HEK293 (cell line): ENCODE results near the gene ROPN1L.

Experiments used
- CTCF ChIA-PET: fragments of 350-600 bp; formaldehyde crosslinking; extraction: SDS; loops from one replicate; lab custom pipeline; 2021; ENCODE audit warnings: antibody characterized with exemption; lab: Yijun Ruan, JAX
- POLR2A ChIA-PET: fragments of 300-600 bp; formaldehyde crosslinking; extraction: SDS; loops from one replicate; lab custom pipeline; 2020; ENCODE audit warnings: antibody characterized with exemption, inconsistent platforms; lab: Yijun Ruan, JAX
- H3K27ac ChIP-seq: fragments of 200-500 bp; sonication (Bioruptor generic); 2 replicates; pipeline ENCODE4 v1.5.1; 2014; ENCODE audit warnings: low read depth, low read length, control low read depth, inconsistent platforms; ENCODE audit errors: extremely low read depth
- H3K36me3 ChIP-seq, 2 experiments: fragments of 200-500 bp in 1 of 2; sonication (Bioruptor generic) in 1 of 2; 1 replicate in 1 of 2; 2 replicates in 1 of 2; pipeline ENCODE4 v1.5.1; 2014 to 2017; ENCODE audit warnings: inconsistent platforms in 2 of 2, low read length in 2 of 2; ENCODE audit not compliant: control insufficient read depth in 2 of 2, insufficient read depth in 1 of 2
- H3K4me1 ChIP-seq: fragments of 200-500 bp; sonication (Bioruptor generic); 2 replicates; pipeline ENCODE4 v1.5.1; 2014; ENCODE audit warnings: mild to moderate bottlenecking, low read length, inconsistent platforms; ENCODE audit not compliant: control insufficient read depth, insufficient read depth
- H3K4me3 ChIP-seq: 2 replicates; pipeline ENCODE4 v1.5.1; 2011; ENCODE audit warnings: low read depth, mild to moderate bottlenecking, control low read depth, low read length, moderate library complexity
- H3K9me3 ChIP-seq: fragments of 200-500 bp; sonication (Bioruptor generic); 2 replicates; pipeline ENCODE4 v1.5.1; 2014; ENCODE audit warnings: low read depth, low read length, inconsistent platforms; ENCODE audit not compliant: control insufficient read depth, insufficient read depth
- PRDM1 ChIP-seq: fragments of 450-650 bp; formaldehyde crosslinking; IDR thresholded peaks from 2 replicates; pipeline ENCODE4; 2016; ENCODE audit warnings: missing biosample characterization, missing genetic modification characterization
- ZFP37 ChIP-seq: fragments of 450-650 bp; formaldehyde crosslinking; IDR thresholded peaks from 2 replicates; pipeline ENCODE4 v1.5.1; 2016; ENCODE audit warnings: missing biosample characterization, missing genetic modification characterization
- ZIC2 ChIP-seq: fragments of 450-650 bp; formaldehyde crosslinking; IDR thresholded peaks from 2 replicates; pipeline ENCODE4 v1.5.1; 2016; ENCODE audit warnings: missing biosample characterization, missing genetic modification characterization
- ZNF10 ChIP-seq: fragments of 450-650 bp; formaldehyde crosslinking; IDR thresholded peaks from 2 replicates; pipeline ENCODE4 v1.5.1; 2017; ENCODE audit warnings: missing biosample characterization, missing genetic modification characterization
- ZNF221 ChIP-seq: fragments of 450-650 bp; formaldehyde crosslinking; IDR thresholded peaks from 2 replicates; pipeline ENCODE4 v1.5.1; 2017; ENCODE audit warnings: missing biosample characterization, missing genetic modification characterization, borderline replicate concordance
- ZNF274 ChIP-seq, 2 experiments: fragments of 200-500 bp in 1 of 2; fragments of 450-650 bp in 1 of 2; sonication (Bioruptor generic) in 1 of 2; formaldehyde crosslinking in 1 of 2; IDR thresholded peaks; 2 replicates each; pipeline versions ENCODE4 v1.5.1 to v1.6.1; 2014 to 2016; ENCODE audit warnings: borderline replicate concordance in 1 of 2, inconsistent platforms in 1 of 2, low read length in 1 of 2, missing biosample characterization in 1 of 2, missing genetic modification characterization in 1 of 2
- ZNF324 ChIP-seq: fragments of 450-650 bp; formaldehyde crosslinking; IDR thresholded peaks from 2 replicates; pipeline ENCODE4 v1.5.1; 2016; ENCODE audit warnings: missing biosample characterization, missing genetic modification characterization
- ZNF560 ChIP-seq: fragments of 450-650 bp; formaldehyde crosslinking; IDR thresholded peaks from 2 replicates; pipeline ENCODE4 v1.5.1; 2017; ENCODE audit warnings: missing biosample characterization, missing genetic modification characterization, borderline replicate concordance
- ZNF837 ChIP-seq: fragments of 450-650 bp; formaldehyde crosslinking; IDR thresholded peaks from 2 replicates; pipeline ENCODE4 v1.5.1; 2016; ENCODE audit warnings: missing biosample characterization, missing genetic modification characterization
- TF ChIP-seq, protein P1 (sequence below): fragments of 450-650 bp; formaldehyde crosslinking; IDR thresholded peaks from 2 replicates; pipeline ENCODE4 v1.5.1; 2016; ENCODE audit warnings: missing biosample characterization, missing genetic modification characterization
- TF ChIP-seq, protein P2 (sequence below): fragments of 450-650 bp; formaldehyde crosslinking; IDR thresholded peaks from 2 replicates; pipeline ENCODE4 v1.5.1; 2016; ENCODE audit warnings: missing biosample characterization, missing genetic modification characterization, borderline replicate concordance
- TF ChIP-seq, protein P3 (sequence below): IDR thresholded peaks from 2 replicates; pipeline ENCODE4 v1.6.1; 2011; ENCODE audit warnings: mild to moderate bottlenecking, low read depth, low read length, borderline replicate concordance
- TF ChIP-seq, protein P4 (sequence below): fragments of 450-650 bp; formaldehyde crosslinking; conservative IDR thresholded peaks from 2 replicates; pipeline ENCODE4 v1.5.1; 2016; ENCODE audit warnings: low read depth, missing biosample characterization, missing genetic modification characterization

The ROPN1L gene

DNA sequence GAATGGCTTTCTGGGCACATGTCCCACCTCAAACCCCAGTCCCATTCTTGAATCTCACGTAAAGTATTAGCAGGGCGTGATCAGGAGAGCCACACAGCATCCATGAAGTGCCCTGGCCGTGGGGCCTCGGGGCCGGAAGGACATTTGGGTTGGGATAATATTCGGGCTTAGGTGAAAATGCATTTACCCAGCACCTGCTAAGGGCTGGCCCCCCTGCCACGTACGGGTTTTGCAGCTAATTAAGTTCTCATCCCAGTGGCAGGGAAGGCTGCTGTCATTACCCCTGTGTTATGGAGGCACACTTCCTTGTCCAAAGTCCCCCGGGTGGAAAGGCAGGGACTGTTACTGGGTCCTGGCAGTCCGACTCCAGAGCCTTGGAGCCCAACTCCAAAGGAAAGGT lies 29.0 kb downstream of the ROPN1L start:
- peaks cover 14% of the 10 kb centered on the region for H3K4me1 ChIP-seq
- POLR2A ChIA-PET, result no interaction called here
- TF ChIP-seq PRDM1 (tag by site-specific recombination) (no peak), ZNF10 (peak; percentile 96)
- TF ChIP-seq, all 188 proteins: peak for 1
- CTCF ChIA-PET, result no interaction called here
- Histone ChIP-seq H3K36me3 (no peaks in the 10 kb centered on the region), H3K27ac (no peak overlapping the region), H3K9me3 (no peaks in the 10 kb centered on the region), H3K4me3 (no peak overlapping the region)

DNA sequence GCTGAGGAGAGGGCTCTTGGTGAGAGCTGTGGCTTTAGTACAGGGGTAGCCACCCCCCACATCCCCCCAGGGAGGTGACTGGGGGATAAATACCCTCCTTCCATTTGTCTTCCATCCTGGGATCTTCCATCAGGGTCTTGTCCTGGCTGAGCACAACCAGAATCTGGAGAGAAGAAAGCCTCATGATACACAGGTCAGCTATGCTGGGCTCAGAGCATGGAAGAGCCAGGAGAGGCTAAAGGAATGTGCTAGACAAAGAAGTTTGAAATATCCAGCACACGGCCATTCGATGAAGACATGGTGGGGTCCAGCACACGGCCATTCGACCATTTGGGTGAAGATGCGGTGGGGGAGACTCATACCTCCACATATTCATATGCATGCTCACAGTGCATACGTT lies 30.0 kb downstream of the ROPN1L start:
- Histone ChIP-seq H3K27ac (no peak overlapping the region), H3K4me1 (peaks cover 14% of the 10 kb centered on the region), H3K36me3 (no peaks in the 10 kb centered on the region), H3K4me3 (no peak overlapping the region), H3K9me3 (no peaks in the 10 kb centered on the region)
- CTCF ChIA-PET, result no interaction called here
- TF ChIP-seq ZNF274 (IDR thresholded peaks at IDR 0.05; ENCODE audit: low read length) (no peak), ZNF274 (tag by site-specific recombination; IDR thresholded peaks at IDR 0.05; ENCODE audit: borderline replicate concordance) (no peak), ZNF221 (tag by site-specific recombination) (no peak), ZNF560 (no peak), ZNF10 (no peak)
- TF ChIP-seq, protein P1, sequence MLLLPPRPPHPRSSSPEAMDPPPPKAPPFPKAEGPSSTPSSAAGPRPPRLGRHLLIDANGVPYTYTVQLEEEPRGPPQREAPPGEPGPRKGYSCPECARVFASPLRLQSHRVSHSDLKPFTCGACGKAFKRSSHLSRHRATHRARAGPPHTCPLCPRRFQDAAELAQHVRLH (tag by site-specific recombination), result no peak
- POLR2A ChIA-PET, result no interaction called here

DNA sequence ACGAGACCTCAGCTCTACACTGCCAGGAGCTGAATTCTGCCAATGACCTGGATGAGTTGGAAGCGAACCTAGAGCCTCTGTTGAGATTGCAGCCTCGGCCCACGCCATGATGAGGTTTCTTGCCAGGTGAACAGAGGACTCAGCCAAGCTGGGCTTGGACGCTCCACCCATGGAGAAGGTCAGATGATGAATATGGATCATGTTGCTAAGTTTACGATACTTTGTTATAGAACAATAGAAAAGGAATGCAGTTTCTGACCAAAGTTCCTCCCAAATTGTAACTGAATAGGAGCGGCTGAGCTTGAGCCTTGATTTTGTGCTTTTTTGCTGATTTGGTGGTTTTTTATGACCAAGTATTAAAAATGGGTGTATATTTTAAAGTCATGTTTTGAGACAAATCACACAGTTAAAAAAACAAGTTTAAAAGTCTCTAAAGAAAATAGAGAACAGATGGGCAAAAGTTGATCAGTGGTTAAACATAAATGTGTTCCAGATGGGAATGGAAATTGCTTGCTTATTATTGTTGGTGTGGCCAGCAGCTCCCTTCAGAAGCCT lies 32.9 kb downstream of the ROPN1L start:
- TF ChIP-seq, protein P2, sequence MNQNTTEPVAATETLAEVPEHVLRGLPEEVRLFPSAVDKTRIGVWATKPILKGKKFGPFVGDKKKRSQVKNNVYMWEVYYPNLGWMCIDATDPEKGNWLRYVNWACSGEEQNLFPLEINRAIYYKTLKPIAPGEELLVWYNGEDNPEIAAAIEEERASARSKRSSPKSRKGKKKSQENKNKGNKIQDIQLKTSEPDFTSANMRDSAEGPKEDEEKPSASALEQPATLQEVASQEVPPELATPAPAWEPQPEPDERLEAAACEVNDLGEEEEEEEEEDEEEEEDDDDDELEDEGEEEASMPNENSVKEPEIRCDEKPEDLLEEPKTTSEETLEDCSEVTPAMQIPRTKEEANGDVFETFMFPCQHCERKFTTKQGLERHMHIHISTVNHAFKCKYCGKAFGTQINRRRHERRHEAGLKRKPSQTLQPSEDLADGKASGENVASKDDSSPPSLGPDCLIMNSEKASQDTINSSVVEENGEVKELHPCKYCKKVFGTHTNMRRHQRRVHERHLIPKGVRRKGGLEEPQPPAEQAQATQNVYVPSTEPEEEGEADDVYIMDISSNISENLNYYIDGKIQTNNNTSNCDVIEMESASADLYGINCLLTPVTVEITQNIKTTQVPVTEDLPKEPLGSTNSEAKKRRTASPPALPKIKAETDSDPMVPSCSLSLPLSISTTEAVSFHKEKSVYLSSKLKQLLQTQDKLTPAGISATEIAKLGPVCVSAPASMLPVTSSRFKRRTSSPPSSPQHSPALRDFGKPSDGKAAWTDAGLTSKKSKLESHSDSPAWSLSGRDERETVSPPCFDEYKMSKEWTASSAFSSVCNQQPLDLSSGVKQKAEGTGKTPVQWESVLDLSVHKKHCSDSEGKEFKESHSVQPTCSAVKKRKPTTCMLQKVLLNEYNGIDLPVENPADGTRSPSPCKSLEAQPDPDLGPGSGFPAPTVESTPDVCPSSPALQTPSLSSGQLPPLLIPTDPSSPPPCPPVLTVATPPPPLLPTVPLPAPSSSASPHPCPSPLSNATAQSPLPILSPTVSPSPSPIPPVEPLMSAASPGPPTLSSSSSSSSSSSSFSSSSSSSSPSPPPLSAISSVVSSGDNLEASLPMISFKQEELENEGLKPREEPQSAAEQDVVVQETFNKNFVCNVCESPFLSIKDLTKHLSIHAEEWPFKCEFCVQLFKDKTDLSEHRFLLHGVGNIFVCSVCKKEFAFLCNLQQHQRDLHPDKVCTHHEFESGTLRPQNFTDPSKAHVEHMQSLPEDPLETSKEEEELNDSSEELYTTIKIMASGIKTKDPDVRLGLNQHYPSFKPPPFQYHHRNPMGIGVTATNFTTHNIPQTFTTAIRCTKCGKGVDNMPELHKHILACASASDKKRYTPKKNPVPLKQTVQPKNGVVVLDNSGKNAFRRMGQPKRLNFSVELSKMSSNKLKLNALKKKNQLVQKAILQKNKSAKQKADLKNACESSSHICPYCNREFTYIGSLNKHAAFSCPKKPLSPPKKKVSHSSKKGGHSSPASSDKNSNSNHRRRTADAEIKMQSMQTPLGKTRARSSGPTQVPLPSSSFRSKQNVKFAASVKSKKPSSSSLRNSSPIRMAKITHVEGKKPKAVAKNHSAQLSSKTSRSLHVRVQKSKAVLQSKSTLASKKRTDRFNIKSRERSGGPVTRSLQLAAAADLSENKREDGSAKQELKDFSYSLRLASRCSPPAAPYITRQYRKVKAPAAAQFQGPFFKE (tag by site-specific recombination), result no peak
- TF ChIP-seq ZNF324 (tag by site-specific recombination), result no peak
- TF ChIP-seq, protein P3, sequence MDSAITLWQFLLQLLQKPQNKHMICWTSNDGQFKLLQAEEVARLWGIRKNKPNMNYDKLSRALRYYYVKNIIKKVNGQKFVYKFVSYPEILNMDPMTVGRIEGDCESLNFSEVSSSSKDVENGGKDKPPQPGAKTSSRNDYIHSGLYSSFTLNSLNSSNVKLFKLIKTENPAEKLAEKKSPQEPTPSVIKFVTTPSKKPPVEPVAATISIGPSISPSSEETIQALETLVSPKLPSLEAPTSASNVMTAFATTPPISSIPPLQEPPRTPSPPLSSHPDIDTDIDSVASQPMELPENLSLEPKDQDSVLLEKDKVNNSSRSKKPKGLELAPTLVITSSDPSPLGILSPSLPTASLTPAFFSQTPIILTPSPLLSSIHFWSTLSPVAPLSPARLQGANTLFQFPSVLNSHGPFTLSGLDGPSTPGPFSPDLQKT, result no peak
- TF ChIP-seq, protein P4, sequence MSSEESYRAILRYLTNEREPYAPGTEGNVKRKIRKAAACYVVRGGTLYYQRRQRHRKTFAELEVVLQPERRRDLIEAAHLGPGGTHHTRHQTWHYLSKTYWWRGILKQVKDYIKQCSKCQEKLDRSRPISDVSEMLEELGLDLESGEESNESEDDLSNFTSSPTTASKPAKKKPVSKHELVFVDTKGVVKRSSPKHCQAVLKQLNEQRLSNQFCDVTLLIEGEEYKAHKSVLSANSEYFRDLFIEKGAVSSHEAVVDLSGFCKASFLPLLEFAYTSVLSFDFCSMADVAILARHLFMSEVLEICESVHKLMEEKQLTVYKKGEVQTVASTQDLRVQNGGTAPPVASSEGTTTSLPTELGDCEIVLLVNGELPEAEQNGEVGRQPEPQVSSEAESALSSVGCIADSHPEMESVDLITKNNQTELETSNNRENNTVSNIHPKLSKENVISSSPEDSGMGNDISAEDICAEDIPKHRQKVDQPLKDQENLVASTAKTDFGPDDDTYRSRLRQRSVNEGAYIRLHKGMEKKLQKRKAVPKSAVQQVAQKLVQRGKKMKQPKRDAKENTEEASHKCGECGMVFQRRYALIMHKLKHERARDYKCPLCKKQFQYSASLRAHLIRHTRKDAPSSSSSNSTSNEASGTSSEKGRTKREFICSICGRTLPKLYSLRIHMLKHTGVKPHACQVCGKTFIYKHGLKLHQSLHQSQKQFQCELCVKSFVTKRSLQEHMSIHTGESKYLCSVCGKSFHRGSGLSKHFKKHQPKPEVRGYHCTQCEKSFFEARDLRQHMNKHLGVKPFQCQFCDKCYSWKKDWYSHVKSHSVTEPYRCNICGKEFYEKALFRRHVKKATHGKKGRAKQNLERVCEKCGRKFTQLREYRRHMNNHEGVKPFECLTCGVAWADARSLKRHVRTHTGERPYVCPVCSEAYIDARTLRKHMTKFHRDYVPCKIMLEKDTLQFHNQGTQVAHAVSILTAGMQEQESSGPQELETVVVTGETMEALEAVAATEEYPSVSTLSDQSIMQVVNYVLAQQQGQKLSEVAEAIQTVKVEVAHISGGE (tag by site-specific recombination), result no peak
- TF ChIP-seq ZFP37 (tag by site-specific recombination), result no peak
- TF ChIP-seq ZIC2 (tag by site-specific recombination), result no peak
- no peak for TF ChIP-seq ZNF837 (tag by site-specific recombination)
- TF ChIP-seq, all 188 proteins: peak for 0
- Histone ChIP-seq H3K4me1 (peaks cover 3% of the 10 kb centered on the region; the same call in 1 of the 2 replicates), H3K27ac (no peak overlapping the region), H3K36me3 (no peaks in the 10 kb centered on the region), H3K4me3 (no peak overlapping the region), H3K9me3 (no peaks in the 10 kb centered on the region)
- ChIA-PET CTCF (interaction anchor here (0.7 kb wide), 1 partner anchor 381 kb away, joined by 3 read pairs; no protein-coding TSS in a partner anchor), POLR2A (no interaction called here)
